GM12878 (cell line): ENCODE results near the gene WDFY4. TPM values are rescaled to one million over a fixed set of nuclear protein-coding genes. Genes with fewer than 3 reads are reported as not detected.

Experiments
- ATAC-seq: fragments of 200-7000 bp; cut with Tn5 transposase; 3 replicates; pipeline ENCODE4 v1.9.1; 2020; ENCODE audit warnings: mild to moderate bottlenecking, moderate library complexity
- BruUV-seq: library from RNA; stranded (reverse); fragments of 400-500 nt; replicated peaks from 2 replicates; lab custom pipeline; 2021; lab: Mats Ljungman, UMichigan
- CTCF ChIA-PET: fragments of 300-600 bp; sonication (Branson Sonifier 250); formaldehyde crosslinking; extraction: SDS; loops from one replicate; lab custom pipeline; 2021; ENCODE audit warnings: inconsistent platforms; lab: Yijun Ruan, JAX
- POLR2A ChIA-PET: fragments of 350-600 bp; formaldehyde crosslinking; extraction: SDS; loops from one replicate; lab custom pipeline; 2021; ENCODE audit warnings: inconsistent platforms; lab: Charles Lee
- RAD21 ChIA-PET: fragments of 300-600 bp; sonication (Branson Sonifier 250); formaldehyde crosslinking; loops from one replicate; lab custom pipeline; 2023; ENCODE audit warnings: antibody characterized with exemption; ENCODE audit not compliant: unreplicated experiment; lab: Charles Lee
- SMC1A ChIA-PET: fragments of 300-600 bp; sonication (Branson Sonifier 250); formaldehyde crosslinking; loops from one replicate; lab custom pipeline; 2023; ENCODE audit not compliant: unreplicated experiment, uncharacterized antibody; lab: Charles Lee
- DNase-seq: peaks from one replicate; pipeline ENCODE4 v3.0.0-alpha.2; 2011; ENCODE audit warnings: low read depth, low spot score
- FAIRE-seq: peaks from 3 replicates; lab custom pipeline; 2011; peaks lifted over from hg19 to GRCh38; lab: Jason Lieb, UNC
- H2AFZ ChIP-seq: 2 replicates; pipeline ENCODE4 v1.6.0; 2011; ENCODE audit warnings: low read depth, low read length, control low read depth; ENCODE audit not compliant: control insufficient read depth
- H3K27ac ChIP-seq: 2 replicates; pipeline ENCODE4 v1.5.1; 2011; ENCODE audit warnings: control low read depth; ENCODE audit not compliant: control insufficient read depth, insufficient read depth
- H3K27me3 ChIP-seq, 2 experiments: replicated peaks in 1 of 2; 2 replicates each; pipeline versions ENCODE4 v1.6.0 to v1.6.1; 2011; ENCODE audit warnings: low read length in 1 of 2; ENCODE audit not compliant: control insufficient read depth in 2 of 2, insufficient read depth in 2 of 2
- H3K36me3 ChIP-seq, 2 experiments: 2 replicates each; pipeline ENCODE4 v1.5.1; 2011; ENCODE audit warnings: low read length in 1 of 2; ENCODE audit not compliant: control insufficient read depth in 2 of 2, insufficient read depth in 2 of 2
- H3K4me1 ChIP-seq: 2 replicates; pipeline ENCODE4 v1.6.1; 2011; ENCODE audit warnings: mild to moderate bottlenecking, low read length, moderate library complexity, mixed read lengths; ENCODE audit not compliant: control insufficient read depth, insufficient read depth
- H3K4me2 ChIP-seq: 2 replicates; pipeline ENCODE4 v1.6.0; 2011; ENCODE audit warnings: control low read depth; ENCODE audit not compliant: control insufficient read depth, insufficient read depth
- H3K4me3 ChIP-seq: fragments of 200-600 bp; sonication (generic); 2 replicates; pipeline ENCODE4 v1.5.1; 2016
- H3K79me2 ChIP-seq: 2 replicates; pipeline ENCODE4 v1.6.0; 2011; ENCODE audit warnings: low read length; ENCODE audit not compliant: control insufficient read depth, insufficient read depth
- H3K9ac ChIP-seq: 2 replicates; pipeline ENCODE4 v1.8.0; 2011; ENCODE audit warnings: low read length, control low read depth, mixed read lengths; ENCODE audit not compliant: control insufficient read depth, insufficient read depth
- H3K9me3 ChIP-seq: replicated peaks from 3 replicates; pipeline ENCODE4 v1.5.1; 2011; ENCODE audit warnings: mild to moderate bottlenecking, low read length; ENCODE audit not compliant: control insufficient read depth, insufficient read depth
- H4K20me1 ChIP-seq: 2 replicates; pipeline ENCODE4 v1.6.0; 2011; ENCODE audit not compliant: control insufficient read depth, insufficient read depth
- CHD1 ChIP-seq: IDR thresholded peaks from 2 replicates; pipeline ENCODE4 v1.6.1; 2012; ENCODE audit warnings: low read depth, low read length, improper control_type of control experiment
- CREM ChIP-seq: IDR thresholded peaks from 2 replicates; pipeline ENCODE4 v1.6.1; 2014; ENCODE audit warnings: antibody characterized with exemption, low read depth
- DPF2 ChIP-seq: fragments of 450-650 bp; IDR thresholded peaks from 2 replicates; pipeline ENCODE4 v1.6.1; 2017; ENCODE audit warnings: mild to moderate bottlenecking
- E4F1 ChIP-seq: fragments of 450-650 bp; IDR thresholded peaks from 2 replicates; pipeline ENCODE4 v1.6.1; 2018; ENCODE audit warnings: borderline replicate concordance, mild to moderate bottlenecking; ENCODE audit not compliant: partially characterized antibody
- ELK1 ChIP-seq: IDR thresholded peaks from 2 replicates; pipeline ENCODE4 v1.6.1; 2012; ENCODE audit warnings: low read depth, low read length, improper control_type of control experiment
- ESRRA ChIP-seq: IDR thresholded peaks from 2 replicates; pipeline ENCODE4 v1.6.1; 2012; ENCODE audit warnings: mild to moderate bottlenecking, low read length, improper control_type of control experiment
- HDGF ChIP-seq: fragments of 450-650 bp; IDR thresholded peaks from 2 replicates; pipeline ENCODE4 v1.6.1; 2016; ENCODE audit warnings: antibody characterized with exemption
- IRF4 ChIP-seq: IDR thresholded peaks from 2 replicates; pipeline ENCODE4 v1.6.1; 2011; ENCODE audit warnings: low read depth, low read length
- MYC ChIP-seq: IDR thresholded peaks from 2 replicates; pipeline ENCODE4 v1.6.1; 2011; ENCODE audit warnings: mild to moderate bottlenecking, low read length, moderate library complexity, inconsistent platforms; ENCODE audit not compliant: insufficient read depth, insufficient replicate concordance, insufficient read length, severe bottlenecking
- POU2F2 ChIP-seq: IDR thresholded peaks from 3 replicates; pipeline ENCODE4 v1.6.1; 2011; ENCODE audit warnings: low read depth, mild to moderate bottlenecking, low read length, borderline replicate concordance
- RB1 ChIP-seq: fragments of 450-650 bp; formaldehyde crosslinking; IDR thresholded peaks from 2 replicates; pipeline ENCODE4 v1.6.1; 2017; ENCODE audit warnings: mild to moderate bottlenecking, borderline replicate concordance
- SIN3A ChIP-seq: IDR thresholded peaks from 2 replicates; pipeline ENCODE4 v1.6.1; 2012; ENCODE audit warnings: low read depth, low read length, improper control_type of control experiment
- SKIL ChIP-seq: fragments of 450-650 bp; IDR thresholded peaks from 2 replicates; pipeline ENCODE4 v1.6.1; 2017; ENCODE audit warnings: mild to moderate bottlenecking, low read depth, inconsistent platforms; ENCODE audit not compliant: poor library complexity, severe bottlenecking
- TARDBP ChIP-seq: IDR thresholded peaks from 2 replicates; pipeline ENCODE4 v1.6.1; 2016; ENCODE audit warnings: borderline replicate concordance
- ZNF217 ChIP-seq: fragments of 450-650 bp; IDR thresholded peaks from 2 replicates; pipeline ENCODE4 v1.6.1; 2017; ENCODE audit warnings: antibody characterized with exemption, mild to moderate bottlenecking
- ZNF274 ChIP-seq: IDR thresholded peaks from one replicate; pipeline ENCODE4 v1.8.0; 2011; ENCODE audit not compliant: insufficient read length, insufficient read depth
- WGBS: methylation state at CpG from one replicate; pipeline ENCODE4 v1.1.6; 2016; ENCODE audit warnings: low lambda C conversion rate; ENCODE audit not compliant: insufficient replicate concordance, insufficient coverage; ENCODE audit errors: missing lambda C conversion rate; 5-methylcytosine and 5-hydroxymethylcytosine counted together
- in situ Hi-C: fragments of 300-500 bp; cut with MboI; formaldehyde crosslinking; loops from 9 replicates; pipeline ENCODE4 v1.14.3; 2018; ENCODE audit warnings: mixed read lengths
- intact Hi-C: fragments of 100-400 bp; cut with micrococcal nuclease; formaldehyde crosslinking; loops from one replicate; pipeline ENCODE4 v1.14.2; 2022; ENCODE audit not compliant: unreplicated experiment
- polyA plus RNA-seq, 11 experiments: library from polyadenylated mRNA; depleted of rRNA in 4 of 11; unstranded in 6 of 11; stranded (reverse) in 5 of 11; fragments of >200 nt; fragmentation: Nextera tagmentation in 4 of 11; fragmentation: Illumina TruSeq in 1 of 11; extraction: Ambion mirVana in 4 of 11; extraction: Trizol in 1 of 11; gene quantifications; 1 replicate in 1 of 11; 2 replicates in 10 of 11; pipeline versions ENCODE4 v1.2.1 to v1.2.3, GENCODE V29; 2011 to 2016; ENCODE audit warnings: inconsistent platforms in 2 of 11, missing spikeins in 2 of 11, low read depth in 1 of 11
- total RNA-seq, 4 experiments: library from RNA; depleted of rRNA in 3 of 4; stranded (reverse); fragments of >200 nt in 3 of 4; fragmentation: Illumina TruSeq in 1 of 4; extraction: Trizol in 1 of 4; gene quantifications; 2 replicates each; pipeline versions ENCODE4 v1.2.1 to v1.2.3, GENCODE V29; 2013 to 2021

The WDFY4 gene
- total and polyA plus RNA-seq, 10 of the 15 experiments (the other 5 are each of a cell fraction or from before 2014, with no cell fraction given): 13.5 to 132 (median 47.3) TPM

GRCh38 chr10:48804740-48805182 is 120.1 kb downstream of the WDFY4 start:
- CTCF ChIA-PET: interaction anchor here (0.6 to 6.1 kb wide), 10 partner anchors 10 to 197 kb away, joined by 3 to 86 read pairs (median 4); no protein-coding TSS in a partner anchor
- TF ChIP-seq DPF2 (0 out of 2 replicates have a peak, but pooled peaks have one; percentile 35), HDGF (no peak), CREM (no peak), ZNF217 (no peak), SIN3A (no peak), TARDBP (no peak), IRF4 (no peak), ESRRA (no peak), ELK1 (no peak), E4F1 (no peak), CHD1 (no peak), RB1 (no peak), ZNF274 (no peak), POU2F2 (no peak), MYC (no peak), SKIL (peak; percentile 94)

More at GRCh38 chr10:48804740-48805182, 120.1 kb downstream of the WDFY4 start:
- FAIRE-seq (no peak), ATAC-seq (peak; percentile 53), DNase-seq (peak; percentile 67)
- 36% methylated on average over 7 of the region's 7 CpGs for WGBS
- ChIA-PET SMC1A (interaction anchor here (0.9 to 6.0 kb wide), 10 partner anchors 11 to 190 kb away, joined by 4 to 54 read pairs (median 6); no protein-coding TSS in a partner anchor), POLR2A (interaction anchor here (0.6 to 1.2 kb wide), 5 partner anchors 35 to 132 kb away, joined by 3 read pairs; no protein-coding TSS in a partner anchor), RAD21 (interaction anchor here (0.9 to 3.6 kb wide), 10 partner anchors 40 to 148 kb away, joined by 3 to 26 read pairs (median 4); partner anchors contain the start of gene WDFY4)
- no peaks in the 10 kb centered on the region for H3K27me3 ChIP-seq
- H2AFZ ChIP-seq: no peak overlapping the region
- peaks cover 5% of the 10 kb centered on the region; the same call in 1 of the 2 replicates for H3K79me2 ChIP-seq
- no peak overlapping the region for H3K4me2 ChIP-seq
- no TSS peak for BruUV-seq
- peaks cover 31 to 36% of the 10 kb centered on the region in 2 experiments for H3K36me3 ChIP-seq
- H3K9ac ChIP-seq: no peak overlapping the region
- H4K20me1 ChIP-seq: peaks cover 14% of the 10 kb centered on the region
- in situ Hi-C loops (loop anchor here (5.0 kb wide), 1 partner anchor 147 kb away; no protein-coding TSS in a partner anchor), intact Hi-C loops (loop anchor here (2.0 to 5.0 kb wide), 2 partner anchors 40 to 132 kb away; no protein-coding TSS in a partner anchor)
- H3K9me3 ChIP-seq: no peaks in the 10 kb centered on the region; the same call in 2 of the 3 replicates
- no peak overlapping the region for H3K27ac ChIP-seq
- peaks cover 41% of the 10 kb centered on the region for H3K4me1 ChIP-seq
- H3K4me3 ChIP-seq: no peak overlapping the region
